Progenitor cell of endocrine pancreas (in vitro differentiated cells): ENCODE measurements around the gene CCDC194. TPM values are rescaled to one million over a fixed set of nuclear protein-coding genes. Genes with fewer than 3 reads are reported as not detected.

Experiments
- DNase-seq: peaks from one replicate; pipeline ENCODE4 v3.0.0; 2021; ENCODE audit warnings: low spot score; ENCODE audit not compliant: unreplicated experiment
- H3K27ac Mint-ChIP-seq: 2 replicates; pipeline ENCODE4 v1.8.0; 2021; ENCODE audit warnings: mild to moderate bottlenecking, moderate library complexity, mixed read lengths
- H3K27me3 Mint-ChIP-seq: 2 replicates; pipeline ENCODE4 v1.8.0; 2021; ENCODE audit warnings: mixed read lengths
- H3K36me3 Mint-ChIP-seq: 2 replicates; pipeline ENCODE4 v1.8.0; 2022; ENCODE audit warnings: mixed read lengths; ENCODE audit not compliant: insufficient read depth
- H3K4me1 Mint-ChIP-seq: 2 replicates; pipeline ENCODE4 v1.8.0; 2021; ENCODE audit warnings: low read depth, mixed read lengths
- H3K4me3 Mint-ChIP-seq: 2 replicates; pipeline ENCODE4 v1.8.0; 2021; ENCODE audit warnings: low read depth, mild to moderate bottlenecking, moderate library complexity, mixed read lengths
- H3K9me3 Mint-ChIP-seq: 2 replicates; pipeline ENCODE4 v1.8.0; 2021; ENCODE audit warnings: low read depth, mixed read lengths
- CTCF ChIP-seq: fragments of 200-600 bp; sonication (generic); IDR thresholded peaks from one replicate; pipeline ENCODE4 v1.5.0; 2021; ENCODE audit warnings: antibody characterized with exemption, mild to moderate bottlenecking; ENCODE audit not compliant: unreplicated experiment
- total RNA-seq: library from RNA; stranded (reverse); gene quantifications from 2 replicates; pipeline ENCODE4 v1.2.1, GENCODE V29; 2021

The CCDC194 gene
- total RNA-seq, 1 donor from 2014 or later, result not detected

- Mint-ChIP-seq H3K9me3 (no peaks in the 10 kb centered on the region), H3K27me3 (peaks cover 3% of the 10 kb centered on the region), H3K4me3 (no peak overlapping the region), H3K4me1 (no peaks in the 10 kb centered on the region), H3K27ac (peak overlapping the region; percentile 52), H3K36me3 (no peaks in the 10 kb centered on the region)
- no peak for TF ChIP-seq CTCF
- no peak for DNase-seq
Measured at GRCh38 chr19:17398902-17399527, 5.0 kb upstream of the CCDC194 start.

GRCh38 chr19:17394891-17395415, 957 bp upstream of the CCDC194 start:
- Mint-ChIP-seq H3K27me3 (peaks cover 6% of the 10 kb centered on the region), H3K36me3 (peaks cover 1% of the 10 kb centered on the region), H3K4me3 (no peak overlapping the region), H3K27ac (no peak overlapping the region), H3K9me3 (no peaks in the 10 kb centered on the region), H3K4me1 (peaks cover 7% of the 10 kb centered on the region)
- no peak for DNase-seq
- TF ChIP-seq CTCF, result peak; percentile 55

- H3K4me1 Mint-ChIP-seq, result peaks cover 7% of the 10 kb centered on the region
- DNase-seq, result no peak
- H3K27ac Mint-ChIP-seq, result no peak overlapping the region
- no peak overlapping the region for H3K4me3 Mint-ChIP-seq
- H3K36me3 Mint-ChIP-seq, result peaks cover 3% of the 10 kb centered on the region
- TF ChIP-seq CTCF, result no peak
- H3K9me3 Mint-ChIP-seq, result peaks cover 4% of the 10 kb centered on the region
- H3K27me3 Mint-ChIP-seq, result peaks cover 11% of the 10 kb centered on the region
Measured at GRCh38 chr19:17393002-17393401, 994 bp downstream of the CCDC194 start.

- no peak overlapping the region for H3K27ac Mint-ChIP-seq
- peak overlapping the region; percentile 64 for H3K4me3 Mint-ChIP-seq
- H3K27me3 Mint-ChIP-seq, result peaks cover 11% of the 10 kb centered on the region
Measured at GRCh38 chr19:17391371-17392151, 2.4 kb downstream of the CCDC194 start.

More at GRCh38 chr19:17391371-17392151, 2.4 kb downstream of the CCDC194 start:
- H3K36me3 Mint-ChIP-seq, result peaks cover 3% of the 10 kb centered on the region
- H3K9me3 Mint-ChIP-seq, result peaks cover 4% of the 10 kb centered on the region
- no peak for TF ChIP-seq CTCF
- H3K4me1 Mint-ChIP-seq, result peaks cover 7% of the 10 kb centered on the region
- no peak for DNase-seq
